Femur (tissue), 1 donor: Measurements from ENCODE around the gene FIG4.

Experiments
- DNase-seq: peaks from one replicate; pipeline ENCODE4 v3.0.0-alpha.2; 2017

FIG4 gene

DNA sequence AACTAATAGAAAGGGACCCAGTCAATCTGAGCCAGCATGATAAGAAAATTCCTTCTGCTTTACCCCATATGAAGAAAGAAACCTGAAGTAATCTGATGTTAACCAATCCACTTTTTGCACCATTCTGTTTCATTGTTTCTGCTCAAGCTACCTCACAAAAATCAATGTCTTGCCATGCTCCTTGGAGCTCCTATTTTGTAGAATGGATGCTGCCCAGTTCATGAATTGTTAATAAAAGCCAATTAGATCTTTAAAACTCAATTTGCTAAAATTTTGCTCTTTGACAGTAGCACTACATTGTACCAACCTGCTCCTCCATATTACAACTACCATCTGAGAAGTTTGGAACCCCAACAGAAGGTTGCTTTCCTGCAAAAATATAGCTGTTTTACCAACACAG, 170.8 kb downstream of the FIG4 start:
- no peak for DNase-seq

DNA sequence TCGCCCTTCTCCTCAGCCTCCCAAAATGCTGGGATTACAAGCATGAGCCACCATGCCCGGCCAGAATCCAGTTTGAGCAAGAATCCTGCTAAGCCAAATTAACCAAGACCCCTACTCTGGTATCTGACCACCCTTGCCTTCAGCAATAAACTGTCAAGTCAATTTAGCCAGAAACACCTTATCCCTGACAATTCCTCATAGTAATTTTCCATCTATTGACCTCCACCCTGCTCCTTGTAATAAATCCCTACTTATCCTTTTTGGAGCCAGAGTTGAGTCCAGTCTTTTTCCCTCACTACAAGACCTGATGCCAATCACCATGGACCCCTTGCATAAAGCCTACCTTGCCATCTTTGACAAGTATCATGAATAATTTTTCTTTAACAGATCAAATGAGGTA, 173.0 kb downstream of the FIG4 start:
- DNase-seq: no peak

DNA sequence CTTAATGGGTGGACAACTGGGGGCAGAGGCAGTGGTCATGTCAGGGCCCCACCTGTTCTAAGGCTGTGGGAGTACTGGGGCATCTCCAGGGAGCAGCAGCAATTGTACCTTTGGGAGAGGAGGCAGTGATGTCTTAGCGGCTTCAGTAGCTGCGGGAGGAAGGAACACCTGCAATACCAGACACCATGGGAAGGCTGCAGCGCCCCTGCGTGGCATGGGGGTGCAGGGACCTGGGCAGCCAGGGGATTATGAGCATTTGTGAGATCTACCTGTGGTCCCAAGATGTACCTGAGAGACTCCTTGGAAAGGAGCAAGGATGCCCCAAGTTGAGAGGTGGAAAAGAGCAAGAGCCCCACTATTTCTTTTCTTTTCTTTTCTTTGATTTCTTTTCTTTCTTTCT, 174.9 kb downstream of the FIG4 start:
- DNase-seq: no peak

DNA sequence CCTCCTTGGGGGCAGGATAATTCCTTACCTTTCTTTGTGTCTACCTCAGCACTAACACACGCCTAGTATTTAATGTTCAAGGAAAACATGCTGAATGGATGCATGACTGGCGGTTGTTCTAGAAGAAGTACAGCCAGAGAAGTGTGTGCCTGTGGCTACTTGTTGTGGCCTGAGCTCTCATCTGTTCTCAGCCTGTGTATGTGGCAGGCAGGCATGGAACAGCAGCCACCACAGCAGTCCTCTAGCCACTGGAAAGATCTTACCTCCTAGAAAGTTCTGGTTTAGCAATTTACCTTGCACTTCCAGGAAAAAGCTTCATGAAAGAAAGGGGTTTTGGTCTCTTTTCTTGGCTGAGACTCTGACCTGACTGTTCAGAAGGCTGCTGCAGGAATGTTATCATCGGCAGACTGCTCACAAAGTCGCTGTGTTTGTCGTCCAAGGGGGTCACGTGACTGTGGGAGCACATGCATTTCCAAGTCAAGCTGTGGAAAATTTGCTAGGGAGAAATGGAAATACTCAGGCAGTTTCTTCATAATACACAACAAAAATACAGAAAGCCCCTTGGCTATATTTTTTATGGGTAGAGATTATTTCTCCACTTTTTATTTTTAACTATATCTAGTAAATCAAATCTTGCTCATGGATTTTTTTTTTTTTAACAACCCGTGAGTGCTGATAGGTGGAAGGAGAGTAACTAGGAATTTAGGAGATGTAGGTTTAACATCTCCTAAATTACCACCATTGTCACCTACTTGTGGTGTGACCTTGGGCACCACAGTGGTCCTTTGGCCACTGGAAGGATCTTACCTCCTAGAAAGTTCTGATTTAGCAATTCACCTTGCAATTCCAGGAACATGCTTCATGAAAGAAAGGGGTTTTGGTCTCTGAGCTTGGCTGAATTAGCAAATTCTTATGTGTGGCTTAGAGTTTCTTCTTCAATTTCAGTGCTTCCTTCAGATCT, 176.2 kb downstream of the FIG4 start:
- peak; percentile 86 for DNase-seq

DNA sequence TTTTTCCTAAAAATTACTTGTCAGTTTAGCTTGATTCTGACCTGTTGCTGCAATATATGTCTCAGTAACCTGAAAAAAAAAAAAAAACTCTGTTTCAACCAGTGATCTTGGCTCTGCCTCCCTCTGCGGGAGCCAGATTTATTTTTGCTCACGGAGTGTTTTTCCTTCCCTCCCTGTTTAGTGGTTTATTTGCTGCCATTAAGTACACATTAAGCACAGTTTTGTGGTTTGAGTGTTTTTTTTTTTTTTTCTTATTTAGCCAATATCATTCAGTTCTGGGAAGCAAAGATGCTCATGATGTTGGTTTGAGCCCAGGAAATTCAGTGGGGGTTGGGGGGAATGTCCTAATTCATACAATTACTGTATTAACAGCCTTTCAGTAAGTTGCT, 176.9 kb downstream of the FIG4 start:
- DNase-seq: peak; percentile 69

DNA sequence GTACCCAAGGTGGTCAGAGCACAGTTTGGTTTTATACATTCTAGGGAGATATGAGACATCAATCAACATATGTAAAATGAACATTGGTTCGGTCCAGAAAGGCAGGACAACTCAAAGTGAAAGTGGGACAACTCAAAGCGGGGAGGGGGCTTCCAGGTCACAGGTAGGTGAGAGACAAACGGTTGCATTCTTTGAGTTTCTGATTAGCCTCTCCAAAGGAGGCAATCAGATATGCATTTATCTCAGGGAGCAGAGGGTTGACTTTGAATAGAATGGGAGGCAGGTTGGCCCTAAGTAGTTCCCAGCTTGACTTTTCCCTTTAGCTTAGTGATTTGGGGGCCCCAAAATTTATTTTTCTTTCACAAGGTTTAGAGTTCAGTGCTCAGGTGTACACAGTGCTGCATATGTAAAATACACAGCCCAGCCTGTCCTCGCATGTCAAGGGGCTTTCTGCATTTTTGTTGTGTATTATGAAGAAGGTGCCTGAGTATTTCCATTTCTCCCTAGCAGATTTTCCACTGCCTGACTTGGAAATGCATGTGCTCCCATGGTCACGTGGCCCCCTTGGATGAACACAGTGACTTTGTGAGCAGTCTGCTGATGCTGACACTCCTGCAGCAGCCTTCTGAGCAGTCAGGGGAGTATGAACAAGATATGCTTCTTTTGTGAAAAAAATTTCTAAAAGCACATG, 178.4 kb downstream of the FIG4 start:
- DNase-seq: peak; percentile 75

DNA sequence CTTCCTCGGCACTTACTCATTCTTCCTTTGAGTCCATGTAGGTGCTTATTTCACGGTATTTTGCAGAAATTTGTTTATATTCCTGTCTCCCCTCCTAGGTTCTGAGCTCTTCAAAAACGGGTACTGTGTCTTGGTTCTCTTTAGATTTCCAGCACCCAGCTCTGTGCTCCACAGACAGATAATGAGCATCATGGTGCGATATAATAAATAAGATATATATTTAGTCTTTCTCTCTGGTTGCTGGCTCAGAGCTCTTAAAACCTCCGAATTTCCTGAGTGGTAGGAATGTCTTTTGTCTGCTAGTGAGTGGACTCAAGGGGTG, 179.0 kb downstream of the FIG4 start:
- no peak for DNase-seq

DNA sequence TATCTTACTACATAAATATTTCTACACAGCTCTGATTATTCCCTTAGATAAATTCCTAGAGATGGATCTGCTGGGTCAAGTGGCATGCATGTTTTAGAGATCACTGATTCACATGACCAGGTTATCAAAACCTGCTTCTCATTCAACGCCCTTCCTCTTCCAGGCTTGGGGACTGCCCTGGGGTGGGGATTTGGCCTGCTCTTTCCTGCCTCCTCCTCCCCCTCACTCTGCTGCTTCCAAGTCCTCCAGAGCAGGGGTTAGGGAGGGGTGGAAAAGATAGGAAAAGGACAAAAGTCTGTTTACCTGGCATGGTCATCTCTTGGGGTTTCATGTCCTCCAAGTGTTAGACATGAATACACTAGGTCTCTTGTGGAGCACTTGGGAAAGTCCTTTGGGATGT, 181.5 kb downstream of the FIG4 start:
- no peak for DNase-seq

DNA sequence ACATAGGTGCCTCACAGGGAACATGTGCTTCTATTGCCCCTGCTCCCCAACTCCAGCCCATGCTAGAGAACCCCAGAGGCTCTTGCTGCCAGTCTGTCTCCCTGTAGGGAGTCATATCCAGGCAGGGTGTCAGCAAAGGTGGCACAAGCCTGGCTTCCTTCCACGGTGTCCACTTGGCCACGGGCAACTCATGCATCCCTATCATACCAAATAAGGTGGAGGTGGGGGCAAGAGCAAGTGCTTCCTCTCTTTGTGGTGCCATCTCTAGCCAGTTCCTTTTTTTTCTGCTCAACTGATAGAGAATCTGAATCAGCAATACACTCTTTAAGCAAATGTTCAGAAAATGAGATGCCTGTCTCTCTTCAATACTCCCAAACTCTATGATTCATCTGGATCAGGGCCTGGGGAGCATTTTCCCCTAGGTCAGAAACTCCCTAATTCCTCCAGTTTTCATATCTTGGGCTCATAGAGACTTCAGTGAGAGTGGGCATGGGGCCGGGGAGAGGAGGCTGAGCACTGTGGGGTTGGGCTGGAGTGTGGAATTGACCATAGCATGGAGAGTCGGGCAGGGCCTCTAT, 182.0 kb downstream of the FIG4 start:
- DNase-seq: no peak

DNA sequence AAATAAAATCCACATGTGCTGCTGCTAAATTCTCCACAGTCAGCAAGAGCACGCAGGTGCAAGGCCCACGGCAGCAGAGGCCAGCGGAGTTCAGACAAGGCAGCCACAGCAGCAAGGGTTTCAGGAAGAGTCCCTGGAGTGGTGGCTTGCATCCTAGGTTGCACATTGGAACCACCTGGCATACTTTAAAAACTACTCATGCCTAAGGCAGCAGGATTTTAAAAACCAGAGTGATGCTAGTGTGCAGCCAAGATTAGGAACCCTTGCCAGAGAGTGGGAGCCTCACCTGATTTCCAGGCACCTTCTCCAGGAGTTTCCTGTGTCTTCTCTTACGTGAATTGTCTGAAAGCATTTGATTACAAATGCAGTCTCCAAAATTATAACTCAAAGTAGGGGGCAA, 183.0 kb downstream of the FIG4 start:
- DNase-seq: no peak

DNA sequence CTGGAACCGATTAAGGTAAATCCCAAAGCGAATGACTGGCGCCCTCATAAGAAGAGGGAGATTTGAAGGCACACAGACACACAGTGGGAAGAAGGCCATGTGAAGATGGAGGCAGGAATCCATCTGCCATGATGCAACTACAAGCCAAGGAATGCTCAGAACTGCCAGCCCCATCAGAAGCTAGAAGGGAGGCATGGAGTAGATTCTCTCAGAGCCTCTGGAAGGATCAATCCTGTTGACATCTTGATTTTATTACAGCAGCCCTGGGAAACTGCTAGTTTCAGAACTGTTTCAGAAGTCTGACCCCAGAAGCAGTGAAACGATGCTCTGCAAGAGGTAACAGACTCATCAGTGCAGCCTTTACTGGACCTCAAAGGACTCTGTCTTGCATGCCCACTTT, 183.5 kb downstream of the FIG4 start:
- no peak for DNase-seq
